Renal cortical epithelial cell (primary cell): ENCODE measurements around the gene KLHL15. TPM values are rescaled to one million over a fixed set of nuclear protein-coding genes. Genes with fewer than 3 reads are reported as not detected.

Experiments used
- DNase-seq: peaks from one replicate; pipeline ENCODE4 v3.0.0-alpha.2; 2011; ENCODE audit warnings: low read depth
- total RNA-seq: library from RNA; depleted of rRNA; stranded (reverse); fragments of >200 nt; gene quantifications from 2 replicates; pipeline ENCODE4 v1.2.3, GENCODE V29; 2014

The KLHL15 gene
- total RNA-seq, 1 donor from 2014 or later: 15.1 TPM

DNA sequence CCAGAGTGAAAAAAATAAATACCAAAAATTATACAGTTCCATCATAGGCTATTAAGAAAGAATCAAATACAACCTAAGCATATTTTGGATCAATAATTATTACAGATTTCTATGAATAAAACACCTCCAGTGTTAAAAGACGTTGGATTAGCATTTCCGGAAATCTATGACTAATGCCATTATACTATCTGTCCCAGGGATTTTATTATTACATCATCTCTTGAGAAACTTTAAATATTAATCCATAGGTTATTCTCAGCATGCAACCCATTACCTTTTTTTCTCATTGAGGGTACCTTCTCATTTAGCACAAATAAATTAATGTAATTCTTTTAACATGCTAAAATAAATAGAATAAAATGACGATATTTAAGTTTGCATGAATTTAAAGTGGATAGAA, 74.6 kb downstream of the KLHL15 start:
- no peak for DNase-seq

DNA sequence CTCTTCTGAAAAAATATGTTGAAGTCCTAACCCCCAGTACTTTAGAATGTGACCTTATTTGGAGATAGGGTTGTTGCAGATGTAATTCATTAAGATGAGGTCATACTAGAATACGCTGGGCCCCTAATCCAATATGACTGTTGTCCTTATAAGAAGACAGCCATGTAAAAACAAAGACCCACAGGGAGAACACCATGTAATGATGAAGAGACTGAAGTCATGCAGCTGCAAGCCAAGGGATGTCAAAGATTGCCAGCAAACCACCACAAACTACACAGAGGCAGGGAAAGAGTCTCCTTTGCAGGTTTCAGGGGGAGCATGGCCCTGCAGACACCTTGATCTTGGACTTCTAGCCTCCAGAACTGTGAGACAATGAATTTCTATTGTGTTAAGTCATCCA, 81.8 kb downstream of the KLHL15 start:
- DNase-seq: no peak

DNA sequence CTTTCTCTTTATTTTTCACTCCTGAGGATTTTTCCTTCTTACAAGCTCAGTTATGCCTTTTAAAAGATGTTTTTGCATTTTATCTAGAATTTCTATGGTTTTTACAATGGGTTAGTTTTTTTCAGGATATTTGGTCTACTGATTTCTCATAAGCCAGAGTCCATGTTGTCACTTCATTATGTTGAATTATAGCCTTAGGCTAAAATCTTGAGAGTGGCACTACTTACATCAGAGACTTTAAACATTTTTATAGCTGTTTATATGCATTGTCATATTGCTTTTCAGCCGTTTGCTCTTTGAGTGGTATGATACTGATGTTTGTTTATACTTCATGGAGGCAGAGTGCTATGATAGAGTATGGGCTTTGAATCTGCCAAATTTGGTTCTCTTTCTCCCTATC, 82.8 kb downstream of the KLHL15 start:
- DNase-seq: no peak

DNA sequence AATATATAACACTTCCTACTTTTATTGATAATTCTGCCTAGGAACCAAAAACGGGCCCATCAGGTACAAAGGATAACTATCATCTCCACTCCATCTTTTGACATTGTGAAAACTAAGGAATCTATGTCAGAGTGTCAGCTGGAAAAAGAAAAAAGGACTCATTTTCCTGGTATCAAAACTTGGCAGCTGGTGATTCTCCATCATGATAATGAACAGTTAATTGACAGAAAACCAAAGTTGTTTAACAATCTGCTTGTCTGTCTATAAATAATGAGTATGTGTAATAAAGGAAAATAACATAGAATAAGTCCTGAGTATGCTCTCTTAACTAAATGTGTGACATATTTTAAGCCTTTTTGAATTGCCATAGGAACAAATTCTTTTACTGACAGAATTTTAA, 87.8 kb downstream of the KLHL15 start:
- DNase-seq: no peak

DNA sequence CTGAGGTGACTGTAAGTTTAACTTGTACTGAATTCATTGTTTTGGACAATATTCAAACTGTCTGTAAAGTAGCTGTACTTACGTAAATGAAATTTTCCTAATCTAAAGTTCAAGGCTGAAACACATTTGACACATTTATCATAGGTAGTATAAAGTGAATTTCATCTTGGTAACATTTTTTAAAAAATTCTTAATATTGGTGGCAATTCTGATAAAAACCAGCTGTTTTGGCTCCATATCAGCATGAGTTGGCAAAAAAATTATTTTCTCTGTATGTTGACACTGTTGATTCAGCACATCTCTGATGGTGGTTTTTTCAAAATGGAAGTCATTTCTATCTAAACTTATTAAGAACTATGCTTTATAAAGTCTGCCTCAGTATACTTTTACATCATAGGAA, 88.3 kb downstream of the KLHL15 start:
- DNase-seq: no peak

DNA sequence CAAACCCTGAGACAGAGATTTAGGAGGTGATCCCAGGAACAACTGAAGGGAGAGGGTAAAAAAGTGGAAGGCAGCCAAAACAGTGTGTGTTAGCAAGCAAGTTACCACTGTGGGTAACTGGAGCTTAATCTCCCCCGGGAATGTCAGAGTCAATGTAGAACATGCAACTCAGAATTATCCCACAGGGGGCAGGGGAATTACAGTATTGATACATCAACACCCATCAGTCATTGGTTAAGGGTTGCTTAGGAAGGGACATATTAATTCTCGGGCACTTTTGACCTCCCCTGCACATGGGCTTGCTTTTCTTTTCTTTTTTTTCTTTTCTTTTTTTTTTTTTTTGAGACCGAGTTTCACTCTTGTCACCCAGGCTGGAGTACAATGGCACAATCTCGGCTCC, 89.9 kb downstream of the KLHL15 start:
- DNase-seq: no peak

DNA sequence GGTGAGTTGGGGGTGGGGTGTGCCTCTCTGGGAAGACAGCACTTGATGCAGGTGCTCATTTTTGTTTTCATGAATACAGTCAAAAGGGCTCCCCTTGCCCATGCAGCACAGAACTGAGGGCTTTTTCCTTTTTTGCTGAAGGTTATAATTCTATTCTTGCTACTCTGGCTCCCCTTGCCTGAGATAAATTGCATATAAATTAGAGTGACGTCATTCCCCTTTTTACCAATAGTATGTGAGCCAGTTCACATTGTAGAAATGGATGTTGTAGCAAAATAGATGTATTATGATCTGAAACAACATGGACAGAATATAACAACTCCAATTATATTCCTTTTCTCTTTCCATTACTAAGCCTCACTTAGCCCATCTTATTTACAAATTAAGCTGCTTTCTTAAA, 90.8 kb downstream of the KLHL15 start:
- DNase-seq: no peak

DNA sequence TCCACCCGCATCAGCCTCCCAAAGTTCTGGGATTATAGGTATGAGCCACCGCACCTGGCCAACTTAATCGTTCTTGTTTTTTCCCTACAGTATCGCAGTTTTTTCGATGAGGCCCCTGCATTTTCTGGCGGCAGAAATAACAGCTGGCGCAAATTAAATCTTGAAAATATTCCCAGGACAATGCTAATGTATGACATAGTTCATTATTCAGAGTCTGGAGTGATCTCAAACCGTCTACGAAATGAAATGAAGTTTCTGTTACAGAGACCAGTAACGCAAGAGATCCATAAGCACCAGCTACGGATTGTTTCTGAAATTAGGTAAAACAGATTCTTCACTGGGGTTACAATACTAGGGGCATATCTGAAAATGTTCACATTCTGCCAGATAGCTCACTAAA, 91.9 kb downstream of the KLHL15 start:
- DNase-seq: no peak

Other genes starting within 250 kb of the KLHL15 start
- 569 and 976 TPM in 2 replicates for gene SAT1, start 244.0 kb downstream of the KLHL15 start, total RNA-seq
- gene APOO, start 119.2 kb downstream of the KLHL15 start, total RNA-seq: 16.1 and 16.3 TPM in 2 replicates
- not detected in 2 replicates for gene CXorf58, start 119.2 kb downstream of the KLHL15 start, total RNA-seq
- 321 and 489 TPM in 2 replicates for gene EIF2S3, start 27.8 kb upstream of the KLHL15 start, total RNA-seq
- gene ZFX, start 122.5 kb upstream of the KLHL15 start, total RNA-seq: 38.2 and 121 TPM in 2 replicates